NT2/D1 (cell line): ENCODE measurements around the gene GRID2.

ENCODE experiments used
- YY1 ChIP-seq: IDR thresholded peaks from 2 replicates; pipeline ENCODE4 v1.6.1; 2011; ENCODE audit not compliant: insufficient read length, insufficient read depth
- ZNF274 ChIP-seq: IDR thresholded peaks from 2 replicates; pipeline ENCODE4 v1.6.1; 2011; ENCODE audit warnings: mild to moderate bottlenecking, low read depth, low read length

GRCh38 chr4:93759506-93759905, 1455.7 kb downstream of the GRID2 start:
- TF ChIP-seq YY1 (no peak), ZNF274 (no peak)
